CD4-positive, alpha-beta T cell treated with Interleukin-4 for 4 hours (primary cell): ENCODE data around the gene MINAR1.

Source experiments
- DNase-seq: peaks from one replicate; pipeline ENCODE4 v3.0.0-alpha.2; 2020

Gene MINAR1

GRCh38 chr15:79432345-79433275, 474 bp downstream of the MINAR1 start:
- no peak for DNase-seq

- no peak for DNase-seq
These were observed 1.3 kb downstream of the MINAR1 start for GRCh38 chr15:79433276-79433990.

- DNase-seq, result no peak
These were observed 2.2 kb downstream of the MINAR1 start for GRCh38 chr15:79434361-79434760.

GRCh38 chr15:79436037-79436780, 4.1 kb downstream of the MINAR1 start:
- DNase-seq, result no peak

- DNase-seq, result no peak
These were observed 5.3 kb downstream of the MINAR1 start for GRCh38 chr15:79437275-79438000.

GRCh38 chr15:79439236-79439635, 7.1 kb downstream of the MINAR1 start:
- no peak for DNase-seq

- DNase-seq, result no peak
These were observed 8.3 kb downstream of the MINAR1 start for GRCh38 chr15:79440355-79440908.

- DNase-seq, result no peak
These were observed 10.8 kb downstream of the MINAR1 start for GRCh38 chr15:79442911-79443310.

- no peak for DNase-seq
These were observed 14.9 kb downstream of the MINAR1 start for GRCh38 chr15:79447060-79447459.

- DNase-seq, result no peak
These were observed 18.5 kb downstream of the MINAR1 start for GRCh38 chr15:79450648-79451047.

GRCh38 chr15:79451361-79451999, 19.3 kb downstream of the MINAR1 start:
- DNase-seq, result no peak

- DNase-seq, result no peak
These were observed 20.3 kb downstream of the MINAR1 start for GRCh38 chr15:79452244-79453051.

GRCh38 chr15:79453446-79453845, 21.3 kb downstream of the MINAR1 start:
- DNase-seq, result no peak

GRCh38 chr15:79454063-79454462, 21.9 kb downstream of the MINAR1 start:
- DNase-seq, result no peak

GRCh38 chr15:79455361-79455760, 23.2 kb downstream of the MINAR1 start:
- DNase-seq, result no peak

GRCh38 chr15:79455943-79456342, 23.8 kb downstream of the MINAR1 start:
- DNase-seq, result no peak

GRCh38 chr15:79458491-79458890, 26.4 kb downstream of the MINAR1 start:
- no peak for DNase-seq

GRCh38 chr15:79459666-79460065, 27.5 kb downstream of the MINAR1 start:
- no peak for DNase-seq

GRCh38 chr15:79463043-79463780, 31.1 kb downstream of the MINAR1 start:
- no peak for DNase-seq

- no peak for DNase-seq
These were observed 31.7 kb downstream of the MINAR1 start for GRCh38 chr15:79463781-79464270.
